Psoas muscle (tissue), 8 donors: Measurements from ENCODE around the gene EEF1G. TPM values are rescaled to one million over a fixed set of nuclear protein-coding genes. Genes with fewer than 3 reads are reported as not detected.

ENCODE experiments used
- ATAC-seq, 4 donors: fragments of 200-7000 bp; cut with Tn5 transposase; one replicate each; pipeline ENCODE4 v1.9.1; 2020; ENCODE audit warnings: moderate library complexity in 3 of 4, mild to moderate bottlenecking in 2 of 4
- DNase-seq, 2 donors: peaks; one replicate each; pipeline ENCODE4 v3.0.0-alpha.2; 2020
- H3K27ac ChIP-seq: fragments of 200-600 bp; one replicate; pipeline ENCODE4 v1.8.0; 2022
- H3K27me3 ChIP-seq, 3 donors: fragments of 200-600 bp in 1 of 3; one replicate each; pipeline versions ENCODE4 v1.6.1 to v1.8.0; 2013 to 2022; ENCODE audit warnings: low read length in 2 of 3, mild to moderate bottlenecking in 2 of 3, moderate library complexity in 1 of 3; ENCODE audit not compliant: insufficient read depth in 3 of 3
- H3K36me3 ChIP-seq, 2 donors: fragments of 200-600 bp in 1 of 2; one replicate each; pipeline versions ENCODE4 v1.6.1 to v1.8.0; 2013 to 2022; ENCODE audit warnings: low read depth in 1 of 2, mild to moderate bottlenecking in 1 of 2, moderate library complexity in 1 of 2; ENCODE audit not compliant: insufficient read depth in 1 of 2
- H3K4me1 ChIP-seq: fragments of 200-600 bp; one replicate; pipeline ENCODE4 v1.8.0; 2022
- H3K4me3 ChIP-seq: fragments of 200-600 bp; one replicate; pipeline ENCODE4 v1.8.0; 2022; ENCODE audit warnings: mild to moderate bottlenecking
- H3K9me3 ChIP-seq: fragments of 200-600 bp; one replicate; pipeline ENCODE4 v1.8.0; 2022
- CTCF ChIP-seq: fragments of 200-600 bp; IDR thresholded peaks from one replicate; pipeline ENCODE4 v1.8.0; 2022; ENCODE audit warnings: antibody characterized with exemption
- WGBS, 3 donors: extraction: QIAGEN DNeasy Blood & Tissue Kit; methylation state at CpG; one replicate each; pipeline versions ENCODE4 v1.1.6 to v1.1.7; 2013; 5-methylcytosine and 5-hydroxymethylcytosine counted together
- intact Hi-C, 2 donors: fragments of 100-400 bp; cut with DNase I; formaldehyde crosslinking; loops; one replicate each; pipeline versions ENCODE4 v1.11.0 to v1.14.2; 2022
- polyA plus RNA-seq, 3 donors: library from polyadenylated mRNA; stranded (reverse); fragments of 200-250 nt; gene quantifications; one replicate each; pipeline ENCODE4 v1.2.3, GENCODE V29; 2013
- total RNA-seq, 4 donors: library from RNA; stranded (reverse); fragmentation: NEBNext Ultra II Directional in 2 of 4; extraction: Animal tissue kit (Norgen Biotek cat#: 25700) in 2 of 4; gene quantifications; one replicate each; pipeline versions ENCODE4 v1.2.1 to v1.2.4, GENCODE V29; 2021 to 2023
- donor health status: healthy with polysubstance abuse.
- donor health status: DM: no; HTN: no; CAD: no; lungs with moderate emphysema.
- donor health status: Bipolar disorder and iron deficiency.
- donor health status: healthy.
- donor health status: DM: yes; HTN: yes; CAD: no.
- donor health status: DM: no; HTN: no; CAD: no.
- donor health status: DM: no; HTN: no; CAD: no.
- donor health status: DM: yes; HTN: yes; CAD: no.

EEF1G gene
- total and polyA plus RNA-seq, 7 donors = 1,137 to 2,356 (median 1,690) TPM

- Histone ChIP-seq H3K27ac (peak overlapping the region; percentile 99), H3K4me3 (peak overlapping the region; percentile 41), H3K4me1 (peaks cover 72% of the 10 kb centered on the region), H3K9me3 (no peaks in the 10 kb centered on the region), H3K27me3 (no peaks in the 10 kb centered on the region), H3K36me3 (peaks cover 3 to 33% of the 10 kb centered on the region in 2 donors)
- no peak for TF ChIP-seq CTCF
- ATAC-seq (peak; percentile 50 to 60 (median 56)), DNase-seq (peak; percentile 94 to 96)
- 13 to 20% (median 15%) methylated on average over 14 of the region's 14 CpGs for WGBS, 3 donors
- intact Hi-C loops = loop anchor here in 1 of 2 donors (5.0 kb wide), 1 partner anchor 59 kb away; no protein-coding TSS in a partner anchor
These were observed 17.4 kb downstream of the EEF1G start for GRCh38 chr11:62556108-62556874.

- DNase-seq = peak in 1 of 2 donors; percentile 61
- Histone ChIP-seq H3K27me3 (no peaks in the 10 kb centered on the region), H3K27ac (peak overlapping the region; percentile 99), H3K4me3 (peak overlapping the region; percentile 41), H3K4me1 (peaks cover 66% of the 10 kb centered on the region), H3K36me3 (peaks cover 3 to 29% of the 10 kb centered on the region in 2 donors), H3K9me3 (no peaks in the 10 kb centered on the region)
- ATAC-seq = no peak
- intact Hi-C loops = loop anchor here in 1 of 2 donors (5.0 kb wide), 1 partner anchor 58 kb away; no protein-coding TSS in a partner anchor
- TF ChIP-seq CTCF = no peak
- WGBS, 3 donors = 13 to 17% (median 16%) methylated on average over 4 of the region's 4 CpGs
These were observed 18.1 kb downstream of the EEF1G start for GRCh38 chr11:62555464-62556107.

GRCh38 chr11:62554387-62555167, 19.1 kb downstream of the EEF1G start:
- Histone ChIP-seq H3K27ac (peak overlapping the region; percentile 99), H3K4me1 (peaks cover 60% of the 10 kb centered on the region), H3K27me3 (no peaks in the 10 kb centered on the region), H3K36me3 (peaks cover 3 to 21% of the 10 kb centered on the region in 2 donors), H3K9me3 (no peaks in the 10 kb centered on the region), H3K4me3 (peak overlapping the region; percentile 41)
- WGBS, 3 donors = 20 to 38% (median 28%) methylated on average over 7 of the region's 7 CpGs
- ATAC-seq = peak; percentile 31 to 53 (median 40)
- peak; percentile 73 to 89 for DNase-seq
- intact Hi-C loops = loop anchor here in 1 of 2 donors (5.0 kb wide), 1 partner anchor 57 kb away; no protein-coding TSS in a partner anchor
- no peak for TF ChIP-seq CTCF

- H3K27ac ChIP-seq = peak overlapping the region; percentile 99
- H3K27me3 ChIP-seq = no peaks in the 10 kb centered on the region
- peaks cover 65% of the 10 kb centered on the region for H3K4me1 ChIP-seq
- H3K4me3 ChIP-seq = peak overlapping the region; percentile 54
- no peak for TF ChIP-seq CTCF
- intact Hi-C loops = no loop called here
- DNase-seq (peak; percentile 55 to 86), ATAC-seq (peak; percentile 27 to 69 (median 63))
- 34 to 48% (median 41%) methylated on average over 8 of the region's 8 CpGs for whole genome bisulfite sequencing, 3 donors
- no peaks in the 10 kb centered on the region for H3K9me3 ChIP-seq
- H3K36me3 ChIP-seq = peaks cover 3 to 14% of the 10 kb centered on the region in 2 donors
These were observed 19.8 kb downstream of the EEF1G start for GRCh38 chr11:62553839-62554361.
